Measurements from ENCODE around the gene RBFOX1.

RBFOX1 gene

DNA sequence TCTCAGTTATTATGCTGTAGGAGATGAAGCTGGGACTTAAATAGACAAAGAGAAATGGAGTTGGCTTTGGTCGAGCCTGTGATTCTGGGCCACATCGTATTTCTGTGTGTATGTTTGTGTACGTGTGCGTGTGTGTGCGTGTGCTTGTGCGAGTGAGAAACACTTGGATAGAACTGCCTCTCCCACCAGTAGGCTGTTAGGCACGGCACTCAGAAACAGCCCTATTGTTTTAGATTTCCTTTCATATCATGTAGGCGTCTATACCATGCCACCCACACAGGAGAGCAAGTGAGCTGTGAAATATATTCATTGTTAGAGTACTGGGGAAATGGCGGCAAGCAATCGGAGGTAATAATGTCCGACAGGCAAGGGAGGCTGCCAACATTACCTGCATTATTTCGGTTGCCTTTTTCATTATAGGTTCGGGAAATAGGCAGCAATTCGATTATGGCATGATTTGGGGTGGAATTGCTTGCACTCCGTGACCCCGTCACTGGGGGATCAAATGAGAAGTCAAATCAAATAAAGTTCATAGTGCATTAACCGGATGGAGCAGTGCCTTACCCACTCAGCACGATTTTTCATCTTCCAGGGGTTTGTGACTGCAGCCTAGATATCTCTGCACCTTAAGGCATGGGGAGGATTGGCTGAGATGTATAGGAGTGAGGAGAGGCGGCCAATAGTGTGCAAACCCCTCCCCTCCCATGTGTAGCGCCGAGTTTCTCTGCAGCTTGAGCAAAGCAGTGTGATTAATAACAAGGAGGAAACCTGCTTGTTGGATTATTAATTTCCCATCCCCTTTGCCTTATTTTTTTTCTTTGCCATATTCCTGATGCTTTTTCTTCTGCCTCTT lies 89.6 kb downstream of the RBFOX1 start:
- DNase-seq = no peak

- DNase-seq = no peak
Measured at GRCh38 chr16:7423434-7424044, 90.9 kb downstream of the RBFOX1 start.

GRCh38 chr16:7426161-7426560 lies 93.5 kb downstream of the RBFOX1 start:
- no peak for DNase-seq

- DNase-seq = no peak
Measured at GRCh38 chr16:7431723-7432122, 99.1 kb downstream of the RBFOX1 start.

DNA sequence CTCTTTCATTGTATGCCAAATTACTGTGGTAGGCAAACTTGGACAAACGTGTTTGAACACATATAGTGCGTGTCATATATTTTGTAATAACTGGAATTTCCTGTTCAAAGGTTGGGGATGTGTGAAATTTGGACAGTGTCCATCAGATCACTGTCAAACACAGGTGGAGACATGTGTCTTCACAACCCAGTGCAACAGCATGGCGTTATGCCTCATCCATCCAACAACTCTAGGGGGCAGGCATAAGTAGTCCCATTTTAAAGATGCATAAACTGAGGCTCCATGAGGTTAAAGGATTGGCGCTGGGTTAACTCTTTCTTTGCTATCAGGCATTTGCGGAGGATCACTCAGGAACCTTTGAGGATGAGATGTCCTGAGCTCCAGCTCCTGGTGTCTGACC lies 103.7 kb downstream of the RBFOX1 start:
- DNase-seq = no peak

DNA sequence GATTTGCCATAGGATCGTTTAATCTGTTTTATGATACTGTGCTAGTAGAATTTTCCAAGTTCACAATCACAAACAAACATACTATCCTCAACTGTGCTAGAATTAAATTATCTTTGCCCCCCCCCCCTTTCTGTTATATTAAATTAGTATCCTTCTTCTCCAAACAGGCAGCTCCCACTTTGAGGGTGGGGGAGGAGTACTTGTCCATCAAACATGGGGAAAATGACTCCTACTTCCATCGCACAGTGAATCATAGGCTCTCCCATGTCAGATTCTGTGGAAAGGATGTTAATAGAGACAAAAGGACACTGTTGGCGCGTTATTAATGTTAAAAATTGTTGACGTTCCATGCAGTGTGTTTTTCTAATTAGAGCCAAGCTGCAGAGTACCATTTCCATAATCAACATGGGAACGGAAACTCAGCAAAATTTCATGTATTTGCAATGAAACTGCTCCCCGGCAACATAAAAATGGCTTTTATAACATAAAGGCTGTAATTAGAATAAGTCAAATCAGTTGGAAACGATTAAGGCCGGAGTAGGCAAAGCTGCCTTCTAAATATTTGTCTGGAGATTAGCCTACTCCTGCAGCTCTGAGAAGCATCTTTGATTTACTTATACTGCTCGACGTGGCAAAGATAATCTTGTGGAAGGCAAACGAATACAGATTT lies 104.6 kb downstream of the RBFOX1 start:
- no peak for DNase-seq

GRCh38 chr16:7437843-7438242 lies 105.2 kb downstream of the RBFOX1 start:
- DNase-seq = no peak

DNA sequence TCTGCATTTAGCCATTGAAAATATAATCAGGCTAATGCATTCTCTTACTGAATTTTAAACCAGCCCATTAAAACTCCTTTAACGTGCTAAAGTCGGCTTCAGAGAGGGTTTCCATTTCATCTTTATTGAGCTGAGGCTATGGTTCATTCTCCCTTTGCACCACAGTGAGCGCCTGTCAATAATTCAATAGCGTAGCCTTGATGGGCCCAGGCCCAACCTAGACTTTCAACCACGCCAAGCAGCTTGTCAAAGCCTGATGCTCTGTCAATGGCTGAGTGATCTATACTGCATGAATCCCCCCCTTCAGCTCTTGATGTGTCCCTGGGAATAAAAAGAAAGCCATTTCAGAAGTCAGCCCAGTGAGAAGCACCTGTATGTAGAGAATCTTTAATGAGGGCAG lies 106.0 kb downstream of the RBFOX1 start:
- DNase-seq = no peak

DNA sequence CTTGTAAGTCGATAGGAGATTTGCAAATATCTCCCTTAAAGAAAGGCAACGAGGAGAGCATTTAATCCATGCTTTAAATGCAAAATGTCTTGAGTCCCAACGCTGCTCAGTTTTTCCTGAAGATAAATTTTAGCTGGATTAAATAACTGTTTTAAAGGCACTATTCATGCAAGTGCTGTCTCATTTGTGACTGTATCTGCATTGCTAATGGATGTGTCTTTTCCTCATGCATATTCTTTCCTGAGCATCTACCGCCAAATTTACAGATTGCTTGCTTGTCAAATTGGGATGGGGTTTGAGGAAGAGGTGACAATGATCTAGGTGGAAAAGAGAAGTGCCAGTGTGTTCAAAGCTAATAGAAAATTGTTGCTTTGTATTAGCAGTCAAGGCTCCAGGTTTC lies 106.9 kb downstream of the RBFOX1 start:
- DNase-seq = no peak

DNA sequence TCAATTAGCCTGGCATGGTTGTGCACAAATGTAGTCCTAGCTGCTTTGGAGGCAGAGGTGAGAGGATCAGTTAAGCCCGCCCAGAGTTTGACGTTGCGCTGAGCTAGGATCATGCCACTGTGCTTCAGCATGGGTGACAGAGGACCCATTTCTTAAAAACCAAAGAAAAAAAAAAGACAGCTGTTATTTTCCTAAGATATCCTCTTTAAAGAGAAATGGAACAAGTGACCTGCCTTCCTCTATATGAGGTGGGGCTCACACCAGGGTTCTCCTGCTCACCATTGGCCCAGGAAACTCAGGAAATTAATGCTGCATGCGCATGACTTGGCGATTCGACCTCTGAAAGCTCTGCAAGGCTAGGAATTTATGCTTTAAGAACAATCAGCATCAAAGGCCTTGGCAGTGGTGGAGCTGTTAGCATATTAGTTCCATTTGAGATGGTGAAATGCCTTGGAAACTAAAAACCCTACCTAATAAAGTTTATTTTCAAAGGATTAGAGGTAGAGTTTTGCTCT lies 108.3 kb downstream of the RBFOX1 start:
- DNase-seq = no peak

- DNase-seq = no peak
Measured at GRCh38 chr16:7442050-7442449, 109.4 kb downstream of the RBFOX1 start.

DNA sequence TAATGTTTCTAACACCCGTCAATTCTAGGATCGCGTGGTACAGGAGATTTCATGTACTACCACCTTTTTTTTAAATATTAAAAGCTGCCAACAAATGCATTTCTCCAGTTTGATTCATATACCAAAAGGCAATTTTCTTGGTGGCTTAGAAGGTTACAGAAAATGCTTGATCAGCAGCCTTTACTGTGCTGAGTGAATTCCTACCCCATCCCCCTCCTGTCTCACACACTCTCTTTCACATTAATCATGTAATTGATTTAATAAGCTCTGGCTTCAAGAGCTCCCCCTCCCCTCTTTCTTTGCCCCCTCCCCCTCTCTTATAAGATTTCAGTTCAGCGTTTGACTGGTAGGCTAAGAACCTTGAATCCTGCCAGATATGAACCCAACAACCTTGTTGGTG lies 110.5 kb downstream of the RBFOX1 start:
- no peak for DNase-seq

DNA sequence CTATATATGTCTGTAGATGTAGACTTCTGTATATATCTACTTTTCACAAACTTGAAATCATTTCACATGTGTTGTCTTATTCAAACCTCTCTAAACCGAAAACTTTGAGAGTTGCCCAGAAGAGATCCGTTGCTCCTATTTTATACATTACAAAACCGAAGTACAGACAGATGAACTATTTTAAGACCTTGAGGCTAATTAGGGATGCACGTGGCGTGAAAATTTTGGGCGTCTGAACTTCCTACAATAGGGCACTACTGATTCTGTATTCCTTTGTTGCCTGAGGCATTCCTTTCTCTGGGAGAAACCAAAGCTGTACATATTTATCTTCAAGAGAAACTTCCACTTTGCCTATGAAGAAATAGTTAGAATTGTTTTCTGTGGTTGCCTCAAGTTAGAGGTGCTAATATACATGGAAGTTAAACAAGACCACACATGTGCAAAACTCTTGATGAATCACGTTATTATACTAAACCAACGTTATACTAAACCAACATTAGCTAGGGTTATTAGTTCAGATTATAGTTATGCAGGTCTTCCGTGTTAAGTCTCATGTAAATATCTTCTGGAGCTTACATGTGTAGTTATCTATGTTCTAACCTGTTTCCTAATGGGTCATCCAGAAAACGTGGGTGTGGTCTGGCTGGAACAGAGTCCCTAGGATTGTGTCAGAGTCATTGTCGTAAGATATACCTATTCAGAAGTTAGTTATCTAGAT lies 111.2 kb downstream of the RBFOX1 start:
- DNase-seq = no peak

- no peak for DNase-seq
Measured at GRCh38 chr16:7449306-7449705, 116.7 kb downstream of the RBFOX1 start.

DNA sequence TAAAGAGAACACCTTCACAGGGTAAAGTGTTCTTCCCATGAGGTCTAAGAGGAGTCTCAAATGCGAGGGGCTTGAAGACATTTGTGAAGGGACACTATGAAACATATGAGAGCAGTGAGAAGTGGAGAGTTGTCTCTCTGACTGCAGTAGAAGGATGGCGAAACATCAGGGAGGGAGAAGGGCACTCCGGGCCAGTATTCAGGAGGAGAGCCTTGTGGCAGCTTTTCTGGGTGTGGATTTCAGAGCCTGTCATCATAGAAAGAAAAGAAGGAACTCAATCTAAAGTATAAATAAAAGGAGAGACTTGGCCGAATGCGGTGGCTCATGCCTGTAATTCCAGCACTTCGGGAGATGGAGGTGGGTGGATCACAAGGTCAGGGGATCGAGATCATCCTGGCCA lies 117.2 kb downstream of the RBFOX1 start:
- DNase-seq = no peak

GRCh38 chr16:7450440-7450839 lies 117.8 kb downstream of the RBFOX1 start:
- no peak for DNase-seq

DNA sequence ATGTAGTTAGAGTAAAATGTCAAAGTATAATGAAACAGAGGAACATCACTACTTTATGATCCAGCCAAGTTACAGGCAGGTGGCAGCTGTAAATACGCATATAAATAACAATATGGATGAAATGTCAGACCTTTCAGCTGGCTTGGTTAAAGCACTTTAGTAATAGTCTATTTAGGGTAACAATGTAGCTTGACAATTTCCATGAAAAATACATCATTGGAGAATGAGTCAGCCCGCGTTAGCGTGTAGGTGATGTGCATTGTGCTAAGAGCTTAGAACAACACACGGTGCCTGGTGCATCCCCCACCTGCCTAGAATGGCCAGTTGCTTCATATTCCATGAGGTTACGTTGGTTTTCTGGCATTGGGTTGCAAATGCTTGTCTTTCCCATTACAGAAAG lies 119.4 kb downstream of the RBFOX1 start:
- no peak for DNase-seq

DNA sequence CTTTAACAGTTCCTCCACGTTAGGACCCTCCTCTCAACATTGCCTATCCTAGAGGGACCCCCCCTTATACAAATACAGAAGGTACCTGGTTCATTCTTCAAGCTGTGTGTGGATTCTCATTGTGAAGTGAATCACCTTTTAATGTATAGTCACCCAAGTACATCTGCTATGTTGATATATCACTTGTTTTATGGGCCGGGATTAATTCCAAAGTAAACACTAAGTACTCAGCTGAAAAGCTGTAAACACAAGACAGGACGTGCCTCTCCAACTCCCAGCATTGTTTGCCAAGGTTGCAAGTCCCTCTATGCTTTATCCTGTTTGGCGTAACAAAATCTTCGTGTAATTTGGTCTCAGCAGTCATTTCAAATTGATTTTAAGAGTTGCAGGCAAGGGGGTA lies 123.6 kb downstream of the RBFOX1 start:
- no peak for DNase-seq

GRCh38 chr16:7458144-7458543 lies 125.5 kb downstream of the RBFOX1 start:
- DNase-seq = no peak

- no peak for DNase-seq
Measured at GRCh38 chr16:7470344-7470743, 137.7 kb downstream of the RBFOX1 start.

DNA sequence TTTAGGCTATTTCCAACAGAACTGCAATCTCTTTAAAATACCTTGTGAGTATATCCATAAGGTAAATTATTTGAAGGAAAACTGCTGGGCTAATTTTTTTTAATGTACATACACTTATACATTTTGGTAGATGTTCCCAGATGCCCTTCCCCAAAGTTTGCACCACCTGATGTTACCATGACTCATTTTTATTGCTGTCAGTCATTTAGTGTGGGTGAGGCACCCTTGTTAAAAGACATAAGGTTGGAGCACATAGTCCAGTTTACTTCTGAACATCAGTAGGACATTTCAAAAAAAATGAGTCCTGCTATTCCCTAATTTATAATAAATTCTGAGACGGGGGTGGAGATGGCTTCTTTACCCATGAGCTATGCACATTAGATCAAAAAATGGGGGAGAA lies 138.6 kb downstream of the RBFOX1 start:
- no peak for DNase-seq

DNA sequence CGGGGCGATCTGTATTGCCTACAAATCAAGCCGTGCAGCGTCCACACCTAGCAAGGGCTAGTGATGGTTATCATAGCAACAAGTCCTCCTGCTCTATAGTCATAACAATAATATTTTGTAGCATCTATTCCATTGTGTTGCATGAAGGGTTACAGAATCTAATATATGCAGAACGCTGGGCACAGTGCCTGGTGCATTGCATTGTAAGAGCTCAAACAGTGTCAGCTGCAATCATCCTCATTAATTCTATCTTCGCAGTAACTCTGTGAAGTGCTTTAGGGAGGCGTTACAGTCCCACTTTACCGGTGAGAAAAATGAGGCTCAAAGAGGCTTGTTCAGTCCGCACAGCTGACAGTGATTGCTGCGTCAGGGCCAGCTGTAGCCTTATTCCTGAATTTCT lies 149.4 kb downstream of the RBFOX1 start:
- DNase-seq = no peak

DNA sequence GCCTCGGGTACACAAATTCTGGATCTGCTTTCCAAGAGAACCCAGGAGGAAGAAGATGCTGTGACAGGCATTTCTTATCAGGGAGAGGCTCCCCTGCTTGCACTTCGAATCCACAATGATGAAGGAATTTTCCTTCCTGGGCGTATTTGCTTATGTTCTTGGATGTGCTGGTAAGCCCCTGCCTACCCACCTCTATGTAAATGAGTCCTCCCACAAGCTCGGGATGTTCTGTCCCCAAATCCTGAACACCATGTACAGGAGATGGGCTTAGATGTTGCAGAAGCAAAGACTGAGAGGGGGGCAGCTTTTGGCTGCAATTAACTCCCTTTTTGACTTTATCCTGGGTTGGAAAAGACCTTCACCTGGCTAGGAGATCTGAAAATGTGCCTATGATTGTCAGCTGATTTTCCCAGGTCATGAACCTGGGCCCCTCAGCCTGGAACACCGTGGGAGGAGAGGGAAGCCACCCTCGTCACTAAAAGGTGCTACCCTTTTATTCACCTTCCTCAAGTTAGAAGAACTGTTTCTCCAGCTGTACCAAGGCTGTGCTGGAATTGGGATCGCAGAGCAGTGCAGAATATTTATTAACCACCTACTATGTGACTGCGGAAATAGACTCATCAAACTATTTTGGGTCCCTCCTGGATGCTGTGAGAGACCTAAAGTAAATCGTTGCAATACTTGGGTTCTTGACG lies 150.1 kb downstream of the RBFOX1 start:
- DNase-seq = no peak
